Measurements from ENCODE around the gene HOMER2. TPM values are rescaled to one million over a fixed set of nuclear protein-coding genes. Genes with fewer than 3 reads are reported as not detected.

HOMER2 gene
- total and polyA plus RNA-seq, 2 of the 4 experiments (the other 2 are of a cell fraction) = 0.54 to 0.79 TPM

GRCh38 chr15:82878325-82878724 lies 74.2 kb downstream of the HOMER2 start:
- Histone ChIP-seq H2AK5ac (ENCODE audit: low read depth, low read length) (no peak overlapping the region), H4K20me1 (ENCODE audit: insufficient read depth, low read length) (no peaks in the 10 kb centered on the region), H3K36me3 (ENCODE audit: control insufficient read depth, insufficient read depth, low read length) (no peaks in the 10 kb centered on the region), H3K56ac (ENCODE audit: extremely low read depth, insufficient read depth, low read length) (no peak overlapping the region), H3K27ac (ENCODE audit: insufficient read depth, low read length) (no peak overlapping the region), H3K4me1 (ENCODE audit: control insufficient read depth, insufficient read depth, low read length) (0 out of 2 replicates have a peak, but pooled peaks cover 1% of the 10 kb centered on the region), H3K4me2 (ENCODE audit: low read depth, low read length) (no peak overlapping the region), H3K23ac (ENCODE audit: low read depth, low read length) (no peak overlapping the region), H2AK9ac (replicated peaks; ENCODE audit: low read depth, low read length, poor library complexity) (no peak overlapping the region), H2BK120ac (ENCODE audit: low read depth, low read length) (no peak overlapping the region), H2AFZ (replicated peaks; ENCODE audit: low read length, poor library complexity) (no peak overlapping the region), H3K18ac (ENCODE audit: low read depth, low read length) (no peak overlapping the region), H3K4me3 (ENCODE audit: insufficient read depth, low read depth, low read length) (no peak overlapping the region), H4K91ac (ENCODE audit: insufficient read depth, low read depth, low read length) (no peak overlapping the region), H3K9me3 (ENCODE audit: control insufficient read depth, insufficient read depth, low read length) (no peaks in the 10 kb centered on the region), H2BK15ac (ENCODE audit: low read depth, low read length) (no peak overlapping the region), H2BK20ac (ENCODE audit: low read depth, low read length) (no peak overlapping the region), H3K79me1 (ENCODE audit: low read depth in 1 of 2, low read length in 2 of 2) (no peaks in the 10 kb centered on the region), H4K8ac (ENCODE audit: low read depth in 2 of 2, low read length in 2 of 2) (no peak overlapping the region), H3K9ac (ENCODE audit: low read depth, low read length) (no peak overlapping the region), H3K4ac (ENCODE audit: low read depth, low read length) (no peak overlapping the region), H4K5ac (ENCODE audit: low read depth, low read length) (no peak overlapping the region), H2BK5ac (ENCODE audit: low read depth, low read length, poor library complexity, severe bottlenecking) (no peak overlapping the region), H3K9me1 (ENCODE audit: insufficient read depth, low read length) (peaks cover 4% of the 10 kb centered on the region; the same call in 1 of the 2 replicates), H3K27me3 (ENCODE audit: control insufficient read depth, insufficient read depth, low read length) (0 out of 2 replicates have a peak, but pooled peaks cover 2% of the 10 kb centered on the region), H3K14ac (replicated peaks; ENCODE audit: low read depth, low read length) (no peak overlapping the region)
- in situ Hi-C loops (cut with MboI; ENCODE audit: low sequenced_read_pairs) = no loop called here
- CTCF ChIA-PET = interaction anchor here (1.9 kb wide), 1 partner anchor 28 kb away, joined by 4 read pairs; no protein-coding TSS in a partner anchor
- intact Hi-C loops (cut with micrococcal nuclease) = no loop called here
- BruUV-seq (replicated peaks) = no TSS peak
- POLR2A ChIA-PET (ENCODE audit: unreplicated experiment) = no interaction called here
- no CpG with 5 or more reads among the region's 5 CpGs for WGBS, 2 experiments (ENCODE audit: extremely low coverage in 2 of 2, insufficient read length in 1 of 2)
- DNase-seq (no peak), ATAC-seq (ENCODE audit: low read depth) (no peak)
- TF ChIP-seq POLR2A (IDR thresholded peaks at IDR 0.05; ENCODE audit: low read depth, low read length) (no peak), SMC3 (IDR thresholded peaks at IDR 0.05; ENCODE audit: low read depth, low read length) (no peak)
- dilution Hi-C loops (cut with HindIII; ENCODE audit: low sequenced_read_pairs, unreplicated experiment) = no loop called here
